ENCODE data around the gene CLEC16A. TPM values are rescaled to one million over a fixed set of nuclear protein-coding genes. Genes with fewer than 3 reads are reported as not detected.

The CLEC16A gene
- total RNA-seq, 4 donors from 2014 or later: 29.5 to 58.8 (median 48.4) TPM

GRCh38 chr16:11183035-11183812 lies 238.9 kb downstream of the CLEC16A start:
- intact Hi-C loops (cut with DNase I): no loop called here
- Histone ChIP-seq H3K4me1 (no peaks in the 10 kb centered on the region), H3K27me3 (no peaks in the 10 kb centered on the region), H3K9me3 (no peaks in the 10 kb centered on the region), H3K27ac (no peak overlapping the region), H3K4me3 (replicated peaks in 1 of 3) (no peak overlapping the region), H3K36me3 (peaks cover 7 to 10% of the 10 kb centered on the region in 2 donors)
- DNase-seq: no peak
- TF ChIP-seq POLR2A (IDR thresholded peaks at IDR 0.05) (no peak), CTCF (IDR thresholded peaks at IDR 0.05) (no peak)
- 84 to 86% methylated on average over 21 to 22 of the region's 25 CpGs for WGBS, 2 donors

GRCh38 chr16:11183951-11184350 lies 239.6 kb downstream of the CLEC16A start:
- intact Hi-C loops (cut with DNase I): no loop called here
- WGBS, 2 donors: 94% methylated on average over 10 of the region's 10 CpGs
- H3K9me3 ChIP-seq: no peaks in the 10 kb centered on the region

GRCh38 chr16:11187522-11188023 lies 243.2 kb downstream of the CLEC16A start:
- H3K27me3 ChIP-seq: no peaks in the 10 kb centered on the region
- H3K9me3 ChIP-seq: no peaks in the 10 kb centered on the region
- intact Hi-C loops (cut with DNase I): no loop called here
- 87 to 91% methylated on average over 6 of the region's 6 CpGs for WGBS, 2 donors
- H3K36me3 ChIP-seq: no peaks in the 10 kb centered on the region
- no peak for DNase-seq
- no peak overlapping the region for H3K27ac ChIP-seq
- H3K4me3 ChIP-seq (replicated peaks in 1 of 3): no peak overlapping the region
- H3K4me1 ChIP-seq: no peaks in the 10 kb centered on the region
- TF ChIP-seq POLR2A (IDR thresholded peaks at IDR 0.05) (no peak), CTCF (IDR thresholded peaks at IDR 0.05) (no peak)

More at GRCh38 chr16:11183951-11184350, 239.6 kb downstream of the CLEC16A start:
- no peak overlapping the region for H3K4me3 ChIP-seq (replicated peaks in 1 of 3)
- no peaks in the 10 kb centered on the region for H3K4me1 ChIP-seq
- H3K27ac ChIP-seq: no peak overlapping the region
- no peaks in the 10 kb centered on the region for H3K27me3 ChIP-seq
- DNase-seq: no peak
- TF ChIP-seq CTCF (IDR thresholded peaks at IDR 0.05) (no peak), POLR2A (IDR thresholded peaks at IDR 0.05) (no peak)
- peaks cover 4 to 10% of the 10 kb centered on the region in 2 donors for H3K36me3 ChIP-seq

GRCh38 chr16:11188801-11189740 lies 244.7 kb downstream of the CLEC16A start:
- 67 to 88% methylated on average over 23 of the region's 23 CpGs for WGBS, 2 donors
- H3K27me3 ChIP-seq: no peaks in the 10 kb centered on the region

More at GRCh38 chr16:11188801-11189740, 244.7 kb downstream of the CLEC16A start:
- H3K4me1 ChIP-seq: no peaks in the 10 kb centered on the region
- peak in 1 of 2 donors; percentile 45 for DNase-seq
- H3K9me3 ChIP-seq: no peaks in the 10 kb centered on the region
- H3K36me3 ChIP-seq: no peaks in the 10 kb centered on the region
- intact Hi-C loops (cut with DNase I): no loop called here
- no peak overlapping the region for H3K4me3 ChIP-seq (replicated peaks in 1 of 3)
- no peak overlapping the region for H3K27ac ChIP-seq
- TF ChIP-seq CTCF (IDR thresholded peaks at IDR 0.05) (no peak), POLR2A (IDR thresholded peaks at IDR 0.05) (no peak)

Measured in thyroid gland (tissue), 4 donors.